HCT116 (cell line): ENCODE results near the gene FN3K. TPM values are rescaled to one million over a fixed set of nuclear protein-coding genes. Genes with fewer than 3 reads are reported as not detected.

Experiments used
- ATAC-seq: fragments of 200-7000 bp; cut with Tn5 transposase; 2 replicates; pipeline ENCODE4 v1.9.1; 2020; ENCODE audit warnings: mild to moderate bottlenecking, moderate library complexity
- BruUV-seq: library from RNA; stranded (reverse); fragments of 400-500 nt; replicated peaks from 2 replicates; lab custom pipeline; 2021; lab: Mats Ljungman, UMichigan
- CTCF ChIA-PET: fragments of 300-600 bp; sonication (Branson Sonifier 250); formaldehyde crosslinking; loops from one replicate; lab custom pipeline; 2021; ENCODE audit warnings: antibody characterized with exemption; lab: Charles Lee
- POLR2A ChIA-PET: fragments of 300-600, 350-600 bp; sonication (Branson Sonifier 250); formaldehyde crosslinking; loops from one replicate; lab custom pipeline; 2021; ENCODE audit warnings: antibody characterized with exemption; lab: Charles Lee
- RAD21 ChIA-PET, 2 experiments: fragments of 300-600 bp; sonication (Branson Sonifier 250); formaldehyde crosslinking; loops; one replicate each; lab custom pipeline; 2023; ENCODE audit warnings: low total read pairs in 2 of 2; ENCODE audit not compliant: uncharacterized antibody in 2 of 2, unreplicated experiment in 2 of 2, low non-redundant PET in 1 of 2; lab: Charles Lee
- DNase-seq: peaks from one replicate; pipeline ENCODE4 v3.0.0-alpha.2; 2010; ENCODE audit warnings: low read depth, low spot score
- H2AFZ ChIP-seq: fragments of 200-600 bp; shearing (Covaris generic), sonication (generic); 2 replicates; pipeline ENCODE4 v1.6.1; 2017; ENCODE audit warnings: low read depth, mixed run types, mixed read lengths, antibody characterized with exemption, low read length; ENCODE audit not compliant: poor library complexity, severe bottlenecking
- H3K27ac ChIP-seq: 2 replicates; pipeline ENCODE4 v1.5.1; 2012; ENCODE audit warnings: low read depth, low read length
- H3K27me3 ChIP-seq: fragments of 200-600 bp; sonication (generic); 2 replicates; pipeline ENCODE4 v1.6.1; 2016; ENCODE audit warnings: mixed run types, low read length, mixed read lengths; ENCODE audit not compliant: insufficient read depth
- H3K36me3 ChIP-seq, 2 experiments: fragments of 200-500 bp in 1 of 2; fragments of 200-600 bp in 1 of 2; sonication (Bioruptor generic) in 1 of 2; sonication (generic) in 1 of 2; 2 replicates each; pipeline versions ENCODE4 v1.5.1 to v1.6.1; 2014 to 2016; ENCODE audit warnings: low read length in 2 of 2, inconsistent platforms in 1 of 2, mixed read lengths in 1 of 2, mixed run types in 1 of 2; ENCODE audit not compliant: insufficient read depth in 2 of 2, control insufficient read depth in 1 of 2
- H3K4me1 ChIP-seq, 2 experiments: fragments of 200-600 bp in 1 of 2; sonication (generic) in 1 of 2; 2 replicates each; pipeline versions ENCODE4 v1.5.1 to v1.6.1; 2012 to 2017; ENCODE audit warnings: low read length in 2 of 2, inconsistent platforms in 1 of 2, mild to moderate bottlenecking in 1 of 2, mixed read lengths in 1 of 2, mixed run types in 1 of 2, moderate library complexity in 1 of 2; ENCODE audit not compliant: insufficient read depth in 2 of 2, control insufficient read depth in 1 of 2
- H3K4me2 ChIP-seq: fragments of 200-600 bp; sonication (generic); 2 replicates; pipeline ENCODE4 v1.6.1; 2017; ENCODE audit warnings: mixed run types, low read length, mixed read lengths
- H3K4me3 ChIP-seq, 2 experiments: fragments of 200-600 bp in 1 of 2; sonication (generic) in 1 of 2; replicated peaks in 1 of 2; 2 replicates each; pipeline ENCODE4 v1.5.1; 2011 to 2016; ENCODE audit warnings: low read length in 2 of 2, control low read depth in 1 of 2, low read depth in 1 of 2, mild to moderate bottlenecking in 1 of 2, mixed read lengths in 1 of 2, mixed run types in 1 of 2
- H3K79me2 ChIP-seq: fragments of 200-600 bp; sonication (generic); 2 replicates; pipeline ENCODE4 v1.6.1; 2017; ENCODE audit warnings: mild to moderate bottlenecking, mixed run types, low read length, moderate library complexity, mixed read lengths; ENCODE audit not compliant: insufficient read depth
- H3K9ac ChIP-seq: fragments of 200-600 bp; sonication (generic); 2 replicates; pipeline ENCODE4 v1.6.1; 2016; ENCODE audit warnings: low read length, mixed read lengths
- H3K9me2 ChIP-seq: fragments of 200-600 bp; sonication (generic), shearing (Covaris generic); 2 replicates; pipeline ENCODE4 v1.6.1; 2017; ENCODE audit warnings: mixed run types, mild to moderate bottlenecking, moderate library complexity; ENCODE audit not compliant: insufficient read depth
- H3K9me3 ChIP-seq, 2 experiments: fragments of 200-500 bp in 1 of 2; fragments of 200-600 bp in 1 of 2; sonication (Bioruptor generic) in 1 of 2; sonication (generic) in 1 of 2; 2 replicates each; pipeline ENCODE4 v1.6.1; 2014 to 2017; ENCODE audit warnings: low read length in 2 of 2, mixed read lengths in 2 of 2, inconsistent platforms in 1 of 2, low read depth in 1 of 2, mild to moderate bottlenecking in 1 of 2, mixed run types in 1 of 2, moderate library complexity in 1 of 2; ENCODE audit not compliant: control insufficient read depth in 1 of 2, insufficient read depth in 1 of 2
- H4K20me1 ChIP-seq: fragments of 200-600 bp; sonication (generic), shearing (Covaris generic); 2 replicates; pipeline ENCODE4 v1.6.1; 2017; ENCODE audit warnings: mixed run types, mild to moderate bottlenecking, moderate library complexity; ENCODE audit not compliant: insufficient read depth
- CBX3 ChIP-seq: IDR thresholded peaks from 2 replicates; pipeline ENCODE4 v1.6.1; 2012; ENCODE audit warnings: low read depth
- CEBPB ChIP-seq: IDR thresholded peaks from 2 replicates; pipeline ENCODE4 v1.6.1; 2012; ENCODE audit warnings: low read depth
- ELF1 ChIP-seq: IDR thresholded peaks from 2 replicates; pipeline ENCODE4 v1.6.1; 2012; ENCODE audit warnings: low read depth, borderline replicate concordance
- EZH2phosphoT487 ChIP-seq: fragments of 200-600 bp; IDR thresholded peaks from 2 replicates; pipeline ENCODE4 v1.6.1; 2018; ENCODE audit warnings: antibody characterized with exemption, borderline replicate concordance
- FOSL1 ChIP-seq: IDR thresholded peaks from 2 replicates; pipeline ENCODE4 v1.6.1; 2012; ENCODE audit warnings: low read depth
- JUND ChIP-seq: IDR thresholded peaks from 2 replicates; pipeline ENCODE4 v1.6.1; 2012
- POLR2A ChIP-seq: IDR thresholded peaks from 2 replicates; pipeline ENCODE4 v1.7.0; 2011; ENCODE audit warnings: borderline replicate concordance; ENCODE audit not compliant: insufficient read depth, insufficient read length; ENCODE audit errors: extremely low read depth
- POLR2AphosphoS5 ChIP-seq: IDR thresholded peaks from 2 replicates; pipeline ENCODE4 v1.6.1; 2011; ENCODE audit warnings: mild to moderate bottlenecking, low read depth, low read length, moderate library complexity
- SIN3A ChIP-seq: IDR thresholded peaks from 2 replicates; pipeline ENCODE4 v1.6.1; 2012; ENCODE audit warnings: low read depth
- SP1 ChIP-seq: IDR thresholded peaks from 2 replicates; pipeline ENCODE4 v1.6.1; 2012; ENCODE audit warnings: low read depth
- SRF ChIP-seq: IDR thresholded peaks from 2 replicates; pipeline ENCODE4 v1.6.1; 2012; ENCODE audit warnings: low read depth
- TCF7L2 ChIP-seq: IDR thresholded peaks from 2 replicates; pipeline ENCODE4 v1.7.0; 2011; ENCODE audit warnings: borderline replicate concordance, inconsistent platforms; ENCODE audit not compliant: insufficient read depth, insufficient read length; ENCODE audit errors: extremely low read depth
- YY1 ChIP-seq: IDR thresholded peaks from 2 replicates; pipeline ENCODE4 v1.6.1; 2011; ENCODE audit warnings: low read length, low read depth, moderate library complexity, mild to moderate bottlenecking; ENCODE audit not compliant: insufficient replicate concordance; ENCODE audit errors: extremely low read depth
- ZFX ChIP-seq: fragments of 450-650 bp; IDR thresholded peaks from 2 replicates; pipeline ENCODE4 v1.6.1; 2017
- ZNF274 ChIP-seq: fragments of 200-500 bp; sonication (Bioruptor generic); IDR thresholded peaks from 2 replicates; pipeline ENCODE4 v1.6.1; 2014; ENCODE audit warnings: mild to moderate bottlenecking, low read depth, low read length, inconsistent platforms
- intact Hi-C: fragments of 100-400 bp; cut with micrococcal nuclease; formaldehyde crosslinking; loops from 2 replicates; pipeline ENCODE4 v1.10.0; 2022
- total RNA-seq: library from RNA; stranded (reverse); gene quantifications from one replicate; pipeline ENCODE4 v1.2.1, GENCODE V29; 2021; ENCODE audit not compliant: unreplicated experiment
- TF ChIP-seq, protein P1 (sequence below): IDR thresholded peaks from 2 replicates; pipeline ENCODE4 v1.6.1; 2012
- TF ChIP-seq, protein P2 (sequence below): IDR thresholded peaks from 2 replicates; pipeline ENCODE4 v1.6.1; 2011; ENCODE audit warnings: mild to moderate bottlenecking, low read length, moderate library complexity; ENCODE audit not compliant: insufficient replicate concordance; ENCODE audit errors: extremely low read depth
- TF ChIP-seq, protein P3 (sequence below), 3 experiments: fragments of 200-600 bp in 1 of 3; sonication (generic) in 1 of 3; IDR thresholded peaks in 2 of 3; conservative IDR thresholded peaks in 1 of 3; 2 replicates each; pipeline ENCODE4 v1.5.1; 2012 to 2017; ENCODE audit warnings: low read depth in 2 of 3, low read length in 2 of 3, antibody characterized with exemption in 1 of 3, borderline replicate concordance in 1 of 3, control low read depth in 1 of 3, mild to moderate bottlenecking in 1 of 3, mixed read lengths in 1 of 3, mixed run types in 1 of 3, moderate library complexity in 1 of 3; ENCODE audit not compliant: insufficient read depth in 1 of 3
- TF ChIP-seq, protein P4 (sequence below): IDR thresholded peaks from 2 replicates; pipeline ENCODE4 v1.6.1; 2012; ENCODE audit warnings: low read depth
- TF ChIP-seq, protein P5 (sequence below): IDR thresholded peaks from 2 replicates; pipeline ENCODE4 v1.6.1; 2012

Gene FN3K
- total RNA-seq, 1 experiment from 2014 or later, result 9.9 TPM

DNA sequence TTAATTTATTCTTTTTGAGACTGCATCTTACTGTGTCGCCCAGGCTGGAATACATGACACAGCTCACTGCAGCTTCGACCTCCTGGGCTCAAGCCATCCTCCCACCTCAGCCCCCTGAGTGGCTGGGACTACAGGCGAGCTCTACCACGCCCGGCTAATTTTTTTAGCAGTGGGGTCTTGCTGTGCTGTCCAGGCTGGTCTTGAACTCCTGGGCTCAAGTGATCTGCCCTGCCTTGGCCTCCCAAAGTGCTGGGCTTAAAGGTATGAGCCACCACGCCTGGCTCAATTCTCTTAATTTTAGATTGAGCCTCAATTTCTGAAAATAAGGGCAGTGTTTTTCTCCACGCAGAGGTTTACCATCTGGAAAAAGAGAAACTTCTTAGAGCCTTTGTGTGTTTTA is 63.3 kb downstream of the FN3K start:
- BruUV-seq, result no TSS peak
- no peak for ATAC-seq
- CTCF ChIA-PET, result interaction anchor here (0.7 kb wide), 1 partner anchor 507 kb away, joined by 3 read pairs; no protein-coding TSS in a partner anchor
- Histone ChIP-seq H4K20me1 (0 out of 2 replicates have a peak, but pooled peaks cover 4% of the 10 kb centered on the region), H3K36me3 (peaks cover 3 to 17% of the 10 kb centered on the region in 2 experiments; a peak in 2 of 4 replicates), H3K9ac (no peak overlapping the region), H3K4me1 (no peaks in the 10 kb centered on the region), H3K4me3 (no peak overlapping the region), H3K27ac (no peak overlapping the region), H3K27me3 (no peaks in the 10 kb centered on the region), H3K9me3 (no peaks in the 10 kb centered on the region), H3K9me2 (no peaks in the 10 kb centered on the region), H2AFZ (no peak overlapping the region), H3K4me2 (no peak overlapping the region), H3K79me2 (peaks cover 47% of the 10 kb centered on the region)
- no peak for DNase-seq
- RAD21 ChIA-PET, result no interaction called here
- intact Hi-C loops, result no loop called here
- TF ChIP-seq, protein P1, sequence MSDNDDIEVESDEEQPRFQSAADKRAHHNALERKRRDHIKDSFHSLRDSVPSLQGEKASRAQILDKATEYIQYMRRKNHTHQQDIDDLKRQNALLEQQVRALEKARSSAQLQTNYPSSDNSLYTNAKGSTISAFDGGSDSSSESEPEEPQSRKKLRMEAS, result no peak
- no peak for TF ChIP-seq YY1
- no peak for TF ChIP-seq TCF7L2
- no peak for TF ChIP-seq JUND
- no peak for TF ChIP-seq EZH2phosphoT487
- TF ChIP-seq, protein P2, sequence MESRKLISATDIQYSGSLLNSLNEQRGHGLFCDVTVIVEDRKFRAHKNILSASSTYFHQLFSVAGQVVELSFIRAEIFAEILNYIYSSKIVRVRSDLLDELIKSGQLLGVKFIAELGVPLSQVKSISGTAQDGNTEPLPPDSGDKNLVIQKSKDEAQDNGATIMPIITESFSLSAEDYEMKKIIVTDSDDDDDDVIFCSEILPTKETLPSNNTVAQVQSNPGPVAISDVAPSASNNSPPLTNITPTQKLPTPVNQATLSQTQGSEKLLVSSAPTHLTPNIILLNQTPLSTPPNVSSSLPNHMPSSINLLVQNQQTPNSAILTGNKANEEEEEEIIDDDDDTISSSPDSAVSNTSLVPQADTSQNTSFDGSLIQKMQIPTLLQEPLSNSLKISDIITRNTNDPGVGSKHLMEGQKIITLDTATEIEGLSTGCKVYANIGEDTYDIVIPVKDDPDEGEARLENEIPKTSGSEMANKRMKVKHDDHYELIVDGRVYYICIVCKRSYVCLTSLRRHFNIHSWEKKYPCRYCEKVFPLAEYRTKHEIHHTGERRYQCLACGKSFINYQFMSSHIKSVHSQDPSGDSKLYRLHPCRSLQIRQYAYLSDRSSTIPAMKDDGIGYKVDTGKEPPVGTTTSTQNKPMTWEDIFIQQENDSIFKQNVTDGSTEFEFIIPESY, result no peak
- no peak for TF ChIP-seq FOSL1
- TF ChIP-seq POLR2AphosphoS5, result no peak
- TF ChIP-seq POLR2A, result no peak
- no peak for TF ChIP-seq SIN3A
- TF ChIP-seq, protein P3, sequence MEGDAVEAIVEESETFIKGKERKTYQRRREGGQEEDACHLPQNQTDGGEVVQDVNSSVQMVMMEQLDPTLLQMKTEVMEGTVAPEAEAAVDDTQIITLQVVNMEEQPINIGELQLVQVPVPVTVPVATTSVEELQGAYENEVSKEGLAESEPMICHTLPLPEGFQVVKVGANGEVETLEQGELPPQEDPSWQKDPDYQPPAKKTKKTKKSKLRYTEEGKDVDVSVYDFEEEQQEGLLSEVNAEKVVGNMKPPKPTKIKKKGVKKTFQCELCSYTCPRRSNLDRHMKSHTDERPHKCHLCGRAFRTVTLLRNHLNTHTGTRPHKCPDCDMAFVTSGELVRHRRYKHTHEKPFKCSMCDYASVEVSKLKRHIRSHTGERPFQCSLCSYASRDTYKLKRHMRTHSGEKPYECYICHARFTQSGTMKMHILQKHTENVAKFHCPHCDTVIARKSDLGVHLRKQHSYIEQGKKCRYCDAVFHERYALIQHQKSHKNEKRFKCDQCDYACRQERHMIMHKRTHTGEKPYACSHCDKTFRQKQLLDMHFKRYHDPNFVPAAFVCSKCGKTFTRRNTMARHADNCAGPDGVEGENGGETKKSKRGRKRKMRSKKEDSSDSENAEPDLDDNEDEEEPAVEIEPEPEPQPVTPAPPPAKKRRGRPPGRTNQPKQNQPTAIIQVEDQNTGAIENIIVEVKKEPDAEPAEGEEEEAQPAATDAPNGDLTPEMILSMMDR (IDR thresholded peaks at IDR 0.05 in 2 of 3, conservative IDR thresholded peaks at IDR 0.05 in 1 of 3; ENCODE audit: borderline replicate concordance in 1 of 3, insufficient read depth in 1 of 3, low read depth in 2 of 3, low read length in 2 of 3), result no peak
- TF ChIP-seq, protein P4, sequence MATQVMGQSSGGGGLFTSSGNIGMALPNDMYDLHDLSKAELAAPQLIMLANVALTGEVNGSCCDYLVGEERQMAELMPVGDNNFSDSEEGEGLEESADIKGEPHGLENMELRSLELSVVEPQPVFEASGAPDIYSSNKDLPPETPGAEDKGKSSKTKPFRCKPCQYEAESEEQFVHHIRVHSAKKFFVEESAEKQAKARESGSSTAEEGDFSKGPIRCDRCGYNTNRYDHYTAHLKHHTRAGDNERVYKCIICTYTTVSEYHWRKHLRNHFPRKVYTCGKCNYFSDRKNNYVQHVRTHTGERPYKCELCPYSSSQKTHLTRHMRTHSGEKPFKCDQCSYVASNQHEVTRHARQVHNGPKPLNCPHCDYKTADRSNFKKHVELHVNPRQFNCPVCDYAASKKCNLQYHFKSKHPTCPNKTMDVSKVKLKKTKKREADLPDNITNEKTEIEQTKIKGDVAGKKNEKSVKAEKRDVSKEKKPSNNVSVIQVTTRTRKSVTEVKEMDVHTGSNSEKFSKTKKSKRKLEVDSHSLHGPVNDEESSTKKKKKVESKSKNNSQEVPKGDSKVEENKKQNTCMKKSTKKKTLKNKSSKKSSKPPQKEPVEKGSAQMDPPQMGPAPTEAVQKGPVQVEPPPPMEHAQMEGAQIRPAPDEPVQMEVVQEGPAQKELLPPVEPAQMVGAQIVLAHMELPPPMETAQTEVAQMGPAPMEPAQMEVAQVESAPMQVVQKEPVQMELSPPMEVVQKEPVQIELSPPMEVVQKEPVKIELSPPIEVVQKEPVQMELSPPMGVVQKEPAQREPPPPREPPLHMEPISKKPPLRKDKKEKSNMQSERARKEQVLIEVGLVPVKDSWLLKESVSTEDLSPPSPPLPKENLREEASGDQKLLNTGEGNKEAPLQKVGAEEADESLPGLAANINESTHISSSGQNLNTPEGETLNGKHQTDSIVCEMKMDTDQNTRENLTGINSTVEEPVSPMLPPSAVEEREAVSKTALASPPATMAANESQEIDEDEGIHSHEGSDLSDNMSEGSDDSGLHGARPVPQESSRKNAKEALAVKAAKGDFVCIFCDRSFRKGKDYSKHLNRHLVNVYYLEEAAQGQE, result no peak
- no peak for TF ChIP-seq ZNF274
- TF ChIP-seq CBX3, result no peak
- no peak for TF ChIP-seq CEBPB
- no peak for TF ChIP-seq ZFX
- no peak for TF ChIP-seq ELF1
- TF ChIP-seq SRF, result no peak
- no peak for TF ChIP-seq SP1
- TF ChIP-seq, protein P5, sequence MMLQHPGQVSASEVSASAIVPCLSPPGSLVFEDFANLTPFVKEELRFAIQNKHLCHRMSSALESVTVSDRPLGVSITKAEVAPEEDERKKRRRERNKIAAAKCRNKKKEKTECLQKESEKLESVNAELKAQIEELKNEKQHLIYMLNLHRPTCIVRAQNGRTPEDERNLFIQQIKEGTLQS, result no peak
- POLR2A ChIA-PET, result interaction anchor here (0.7 kb wide), 1 partner anchor 212 kb away, joined by 4 read pairs; no protein-coding TSS in a partner anchor
